H9 (cell line): ENCODE data around the gene HLTF. TPM values are rescaled to one million over a fixed set of nuclear protein-coding genes. Genes with fewer than 3 reads are reported as not detected.
A peak's percentile ranks its signal among the peaks of the same experiment; 100 is the strongest.

Experiments used
- DNase-seq: peaks from one replicate; pipeline ENCODE4 v3.0.0-alpha.2; 2017
- H2AFZ ChIP-seq: one replicate; pipeline ENCODE4 v1.6.1; 2013; ENCODE audit warnings: mild to moderate bottlenecking, low read length, control low read depth, moderate library complexity
- H2AK5ac ChIP-seq: 2 replicates; pipeline ENCODE4 v1.6.1; 2013; ENCODE audit warnings: low read length, control low read depth, mixed read lengths; ENCODE audit not compliant: insufficient read length
- H2BK120ac ChIP-seq: one replicate; pipeline ENCODE4 v1.6.1; 2013; ENCODE audit warnings: low read depth, mild to moderate bottlenecking, low read length, control low read depth, inconsistent platforms; ENCODE audit not compliant: poor library complexity, severe bottlenecking
- H2BK12ac ChIP-seq: 2 replicates; pipeline ENCODE4 v1.6.1; 2013; ENCODE audit warnings: low read length, control low read depth, mixed read lengths, low read depth; ENCODE audit not compliant: insufficient read length
- H2BK15ac ChIP-seq: 2 replicates; pipeline ENCODE4 v1.6.1; 2013; ENCODE audit warnings: low read depth, low read length, control low read depth
- H2BK20ac ChIP-seq: one replicate; pipeline ENCODE4 v1.6.1; 2013; ENCODE audit warnings: low read depth, mild to moderate bottlenecking, low read length, control low read depth, inconsistent platforms; ENCODE audit not compliant: poor library complexity, severe bottlenecking
- H2BK5ac ChIP-seq: 2 replicates; pipeline ENCODE4 v1.6.1; 2013; ENCODE audit warnings: low read length, control low read depth, mixed read lengths; ENCODE audit not compliant: insufficient read length
- H3K14ac ChIP-seq: 2 replicates; pipeline ENCODE4 v1.6.1; 2013; ENCODE audit warnings: low read length, control low read depth; ENCODE audit not compliant: insufficient read depth
- H3K18ac ChIP-seq: 2 replicates; pipeline ENCODE4 v1.6.1; 2013; ENCODE audit warnings: low read depth, mild to moderate bottlenecking, mixed read lengths, low read length, control low read depth; ENCODE audit not compliant: insufficient read length
- H3K23ac ChIP-seq: 2 replicates; pipeline ENCODE4 v1.6.1; 2013; ENCODE audit warnings: low read length, control low read depth, mixed read lengths, low read depth; ENCODE audit not compliant: insufficient read length
- H3K23me2 ChIP-seq: 2 replicates; pipeline ENCODE4 v1.6.1; 2013; ENCODE audit warnings: low read depth, mild to moderate bottlenecking, mixed read lengths, low read length, control low read depth; ENCODE audit not compliant: insufficient read length, poor library complexity, severe bottlenecking
- H3K27ac ChIP-seq: 2 replicates; pipeline ENCODE4 v1.5.1; 2013; ENCODE audit warnings: low read length, control low read depth, mixed read lengths, low read depth; ENCODE audit not compliant: insufficient read length
- H3K27me3 ChIP-seq: 2 replicates; pipeline ENCODE4 v1.6.1; 2013; ENCODE audit warnings: low read length, control low read depth, inconsistent platforms; ENCODE audit not compliant: insufficient read depth
- H3K4ac ChIP-seq: 2 replicates; pipeline ENCODE4 v1.6.1; 2013; ENCODE audit warnings: low read depth, mild to moderate bottlenecking, control low read depth, inconsistent platforms, low read length, moderate library complexity
- H3K4me1 ChIP-seq: 2 replicates; pipeline ENCODE4 v1.6.1; 2013; ENCODE audit warnings: low read length, control low read depth, inconsistent platforms; ENCODE audit not compliant: insufficient read depth
- H3K4me2 ChIP-seq: 2 replicates; pipeline ENCODE4 v1.6.1; 2013; ENCODE audit warnings: low read length, control low read depth, mixed read lengths; ENCODE audit not compliant: insufficient read length, insufficient read depth
- H3K56ac ChIP-seq: 2 replicates; pipeline ENCODE4 v1.6.1; 2013; ENCODE audit warnings: low read depth, mild to moderate bottlenecking, mixed read lengths, low read length, control low read depth; ENCODE audit not compliant: insufficient read length
- H3K79me1 ChIP-seq: 2 replicates; pipeline ENCODE4 v1.6.1; 2013; ENCODE audit warnings: low read depth, mild to moderate bottlenecking, moderate library complexity, low read length, control low read depth, inconsistent platforms; ENCODE audit not compliant: insufficient read depth, poor library complexity, severe bottlenecking
- H3K79me2 ChIP-seq: 2 replicates; pipeline ENCODE4 v1.6.1; 2013; ENCODE audit warnings: low read length, control low read depth, inconsistent platforms; ENCODE audit not compliant: insufficient read depth
- H3K9ac ChIP-seq: 2 replicates; pipeline ENCODE4 v1.6.1; 2013; ENCODE audit warnings: low read length, control low read depth, mixed read lengths; ENCODE audit not compliant: insufficient read length; ENCODE audit errors: extremely low read depth
- H3K9me3 ChIP-seq: one replicate; pipeline ENCODE4 v1.6.1; 2013; ENCODE audit warnings: low read depth, low read length, inconsistent platforms; ENCODE audit not compliant: control insufficient read depth
- H3T11ph ChIP-seq: one replicate; pipeline ENCODE4 v1.6.1; 2013; ENCODE audit warnings: mild to moderate bottlenecking, low read length, control low read depth, inconsistent platforms
- H4K20me1 ChIP-seq: one replicate; pipeline ENCODE4 v1.6.1; 2013; ENCODE audit not compliant: control insufficient read depth, insufficient read length, insufficient read depth
- H4K5ac ChIP-seq: 2 replicates; pipeline ENCODE4 v1.6.1; 2013; ENCODE audit warnings: low read depth, mild to moderate bottlenecking, mixed read lengths, low read length, control low read depth; ENCODE audit not compliant: insufficient read length
- H4K8ac ChIP-seq: replicated peaks from 2 replicates; pipeline ENCODE4 v1.6.1; 2013; ENCODE audit warnings: low read length, control low read depth, mixed read lengths, low read depth; ENCODE audit not compliant: insufficient read length
- H4K91ac ChIP-seq: 2 replicates; pipeline ENCODE4 v1.6.1; 2013; ENCODE audit warnings: low read depth, mild to moderate bottlenecking, moderate library complexity, mixed read lengths, low read length, control low read depth; ENCODE audit not compliant: insufficient read length
- H3K27ac Mint-ChIP-seq, 3 experiments: 2 replicates in 2 of 3; 3 replicates in 1 of 3; pipeline ENCODE4 v1.8.0; 2020 to 2021; ENCODE audit warnings: mixed read lengths in 3 of 3, mild to moderate bottlenecking in 1 of 3, moderate library complexity in 1 of 3
- H3K27me3 Mint-ChIP-seq: 2 replicates; pipeline ENCODE4 v1.8.0; 2021; ENCODE audit warnings: low read depth, mild to moderate bottlenecking, moderate library complexity, mixed read lengths
- H3K36me3 Mint-ChIP-seq, 3 experiments: 2 replicates in 2 of 3; 3 replicates in 1 of 3; pipeline ENCODE4 v1.8.0; 2020 to 2021; ENCODE audit warnings: low read depth in 3 of 3, mixed read lengths in 3 of 3; ENCODE audit not compliant: insufficient read depth in 1 of 3
- H3K4me1 Mint-ChIP-seq, 2 experiments: 2 replicates each; pipeline ENCODE4 v1.8.0; 2020; ENCODE audit warnings: mixed read lengths in 2 of 2
- H3K4me3 Mint-ChIP-seq, 2 experiments: 2 replicates in 1 of 2; 3 replicates in 1 of 2; pipeline ENCODE4 v1.8.0; 2020 to 2021; ENCODE audit warnings: mild to moderate bottlenecking in 2 of 2, mixed read lengths in 2 of 2, moderate library complexity in 1 of 2
- H3K9me3 Mint-ChIP-seq, 2 experiments: 2 replicates in 1 of 2; 3 replicates in 1 of 2; pipeline ENCODE4 v1.8.0; 2020; ENCODE audit warnings: mild to moderate bottlenecking in 2 of 2, mixed read lengths in 2 of 2, moderate library complexity in 1 of 2
- CTCF ChIP-seq: fragments of 200-600 bp; sonication (generic); conservative IDR thresholded peaks from 3 replicates; pipeline ENCODE4 v1.8.0; 2021; ENCODE audit warnings: antibody characterized with exemption, mild to moderate bottlenecking
- WGBS: extraction: QIAGEN DNeasy Blood & Tissue Kit; methylation state at CpG from one replicate; pipeline ENCODE4 v1.1.7; 2013; ENCODE audit warnings: missing lambda C conversion rate, low lambda C conversion rate, mixed read lengths; ENCODE audit not compliant: insufficient read length; ENCODE audit errors: extremely low coverage; 5-methylcytosine and 5-hydroxymethylcytosine counted together
- total RNA-seq: library from RNA; stranded (reverse); gene quantifications from 2 replicates; pipeline ENCODE4 v1.2.1, GENCODE V29; 2021

Gene HLTF
- total RNA-seq, 1 experiment from 2014 or later = 41.5 TPM

- no peaks in the 10 kb centered on the region for H3K27me3 Mint-ChIP-seq
- whole genome bisulfite sequencing = no CpG with 5 or more reads among the region's 6 CpGs
- peaks cover 11 to 38% (median 29%) of the 10 kb centered on the region in 3 experiments for H3K36me3 Mint-ChIP-seq
- TF ChIP-seq CTCF = no peak
- H2AFZ ChIP-seq = no peak overlapping the region
- no peak overlapping the region for H4K5ac ChIP-seq
- H3K27ac ChIP-seq = no peak overlapping the region
- H2BK12ac ChIP-seq = no peak overlapping the region
- no peak overlapping the region for H2BK15ac ChIP-seq
- no peak overlapping the region for H3K23ac ChIP-seq
- no peak overlapping the region for H2BK20ac ChIP-seq
- no peaks in the 10 kb centered on the region for H3K9me3 ChIP-seq
- no peak overlapping the region for H3K9ac ChIP-seq
- H3K79me2 ChIP-seq = no peaks in the 10 kb centered on the region
- H3K18ac ChIP-seq = no peak overlapping the region
- no peak overlapping the region for H3K14ac ChIP-seq
- H3K27ac Mint-ChIP-seq = peak overlapping the region in 1 of 3 experiments; percentile 58; a peak in 3 of 7 replicates
- no peaks in the 10 kb centered on the region for H3K27me3 ChIP-seq
- H3K56ac ChIP-seq = no peak overlapping the region
- H2BK120ac ChIP-seq = no peak overlapping the region
- H3K4ac ChIP-seq = no peak overlapping the region
- H3K4me1 ChIP-seq = peaks cover 3% of the 10 kb centered on the region; the same call in 1 of the 2 replicates
- H3K4me1 Mint-ChIP-seq = peaks cover 10% of the 10 kb centered on the region in 2 experiments
- DNase-seq = no peak
- no peak overlapping the region for H2AK5ac ChIP-seq
- no peaks in the 10 kb centered on the region for H3K23me2 ChIP-seq
- no peak overlapping the region for H3T11ph ChIP-seq
- H2BK5ac ChIP-seq = no peak overlapping the region
- H3K4me2 ChIP-seq = no peak overlapping the region
- no peak overlapping the region for H3K4me3 Mint-ChIP-seq
- no peaks in the 10 kb centered on the region for H4K20me1 ChIP-seq
- no peaks in the 10 kb centered on the region for H3K79me1 ChIP-seq
- H4K8ac ChIP-seq = no peak overlapping the region
- H3K9me3 Mint-ChIP-seq = no peaks in the 10 kb centered on the region
- no peak overlapping the region for H4K91ac ChIP-seq
These were observed 72.6 kb downstream of the HLTF start for GRCh38 chr3:149013726-149014125.
